Liver (tissue), 9 donors: ENCODE measurements around the gene ACOT9. TPM values are rescaled to one million over a fixed set of nuclear protein-coding genes. Genes with fewer than 3 reads are reported as not detected.

ENCODE experiments used
- DNase-seq: peaks from one replicate; pipeline ENCODE4 v3.0.0-alpha.2; 2017; ENCODE audit warnings: low spot score
- H3K27ac ChIP-seq, 2 donors: one replicate each; pipeline ENCODE4 v1.7.0; 2013; ENCODE audit warnings: inconsistent platforms in 2 of 2, low read length in 2 of 2, control low read depth in 1 of 2, low read depth in 1 of 2, mild to moderate bottlenecking in 1 of 2
- H3K27me3 ChIP-seq, 4 donors: one replicate each; pipeline versions ENCODE4 v1.6.1 to v1.7.0; 2013; ENCODE audit warnings: low read length in 3 of 4, inconsistent platforms in 1 of 4, mild to moderate bottlenecking in 1 of 4, moderate library complexity in 1 of 4; ENCODE audit not compliant: control insufficient read depth in 4 of 4, insufficient read depth in 4 of 4
- H3K36me3 ChIP-seq, 4 donors: one replicate each; pipeline versions ENCODE4 v1.6.1 to v1.7.0; 2013; ENCODE audit warnings: low read length in 3 of 4, mild to moderate bottlenecking in 3 of 4, low read depth in 1 of 4, moderate library complexity in 1 of 4; ENCODE audit not compliant: control insufficient read depth in 4 of 4, insufficient read depth in 3 of 4
- H3K4me1 ChIP-seq, 4 donors: one replicate each; pipeline versions ENCODE4 v1.6.1 to v1.7.0; 2013; ENCODE audit warnings: low read length in 3 of 4, mild to moderate bottlenecking in 3 of 4, moderate library complexity in 1 of 4; ENCODE audit not compliant: control insufficient read depth in 4 of 4, insufficient read depth in 4 of 4
- H3K4me3 ChIP-seq, 3 donors: one replicate each; pipeline versions ENCODE4 v1.6.1 to v1.7.0; 2013; ENCODE audit warnings: low read length in 3 of 3, control low read depth in 1 of 3, low read depth in 1 of 3, mild to moderate bottlenecking in 1 of 3
- H3K9ac ChIP-seq, 2 donors: one replicate each; pipeline ENCODE4 v1.7.0; 2013; ENCODE audit warnings: low read length in 2 of 2, mild to moderate bottlenecking in 2 of 2, moderate library complexity in 2 of 2, control low read depth in 1 of 2, low read depth in 1 of 2
- H3K9me3 ChIP-seq, 4 donors: one replicate each; pipeline versions ENCODE4 v1.6.1 to v1.7.0; 2013; ENCODE audit warnings: low read length in 3 of 4; ENCODE audit not compliant: control insufficient read depth in 4 of 4
- ATF3 ChIP-seq: IDR thresholded peaks from 2 replicates; pipeline ENCODE4 v1.6.1; 2016; ENCODE audit warnings: antibody characterized with exemption
- EGR1 ChIP-seq, 2 donors: IDR thresholded peaks; 2 replicates each; pipeline ENCODE4 v1.6.1; 2016 to 2018; ENCODE audit warnings: antibody characterized with exemption in 2 of 2, low read depth in 2 of 2
- FOXA1 ChIP-seq: IDR thresholded peaks from 2 replicates; pipeline ENCODE4 v1.6.1; 2016; ENCODE audit warnings: antibody characterized with exemption
- FOXA2 ChIP-seq: IDR thresholded peaks from 2 replicates; pipeline ENCODE4 v1.6.1; 2016; ENCODE audit warnings: antibody characterized with exemption
- GABPA ChIP-seq, 2 donors: IDR thresholded peaks in 1 of 2; conservative IDR thresholded peaks in 1 of 2; 2 replicates each; pipeline ENCODE4 v1.6.1; 2016; ENCODE audit warnings: antibody characterized with exemption in 2 of 2, mild to moderate bottlenecking in 1 of 2, moderate library complexity in 1 of 2
- HNF4A ChIP-seq, 2 donors: conservative IDR thresholded peaks; 2 replicates each; pipeline ENCODE4 v1.6.1; 2016; ENCODE audit warnings: antibody characterized with exemption in 2 of 2, mild to moderate bottlenecking in 2 of 2
- HNF4G ChIP-seq: IDR thresholded peaks from 2 replicates; pipeline ENCODE4 v1.6.1; 2016; ENCODE audit warnings: antibody characterized with exemption
- JUND ChIP-seq, 2 donors: IDR thresholded peaks; 2 replicates each; pipeline ENCODE4 v1.6.1; 2016; ENCODE audit warnings: antibody characterized with exemption in 2 of 2
- MAX ChIP-seq: IDR thresholded peaks from 2 replicates; pipeline ENCODE4 v1.6.1; 2016; ENCODE audit warnings: antibody characterized with exemption
- NR2F2 ChIP-seq: IDR thresholded peaks from 2 replicates; pipeline ENCODE4 v1.6.1; 2016; ENCODE audit warnings: antibody characterized with exemption
- RAD21 ChIP-seq, 2 donors: IDR thresholded peaks; 2 replicates each; pipeline ENCODE4 v1.6.1; 2016; ENCODE audit warnings: antibody characterized with exemption in 2 of 2, mild to moderate bottlenecking in 2 of 2
- REST ChIP-seq: IDR thresholded peaks from 2 replicates; pipeline ENCODE4 v1.6.1; 2016; ENCODE audit warnings: antibody characterized with exemption, mild to moderate bottlenecking
- RXRA ChIP-seq, 2 donors: IDR thresholded peaks; 2 replicates each; pipeline ENCODE4 v1.6.1; 2017 to 2018; ENCODE audit warnings: antibody characterized with exemption in 2 of 2, mild to moderate bottlenecking in 1 of 2
- TAF1 ChIP-seq: conservative IDR thresholded peaks from 2 replicates; pipeline ENCODE4 v1.6.1; 2016; ENCODE audit warnings: antibody characterized with exemption, mild to moderate bottlenecking
- YY1 ChIP-seq: IDR thresholded peaks from 2 replicates; pipeline ENCODE4 v1.6.1; 2016; ENCODE audit warnings: antibody characterized with exemption, mild to moderate bottlenecking
- WGBS: extraction: QIAGEN DNeasy Blood & Tissue Kit; methylation state at CpG from one replicate; pipeline ENCODE4 v1.1.7; 2013; 5-methylcytosine and 5-hydroxymethylcytosine counted together
- polyA plus RNA-seq, 2 donors: library from polyadenylated mRNA; stranded (reverse) in 1 of 2; unstranded in 1 of 2; fragments of 200-250 nt in 1 of 2; fragments of >200 nt in 1 of 2; fragmentation: Nextera tagmentation in 1 of 2; extraction: Ambion mirVana in 1 of 2; gene quantifications; one replicate each; pipeline versions ENCODE4 v1.2.1 to v1.2.3, GENCODE V29; 2013 to 2015
- total RNA-seq, 2 donors: library from RNA; depleted of rRNA; stranded (reverse); fragments of >200 nt; gene quantifications; one replicate each; pipeline ENCODE4 v1.2.3, GENCODE V29; 2014
- donor health status: healthy.
- donor health status: healthy.
- donor health status: healthy.
- donor health status: healthy.
- donor health status: healthy.

The ACOT9 gene
- total and polyA plus RNA-seq, 4 donors: 9.3 to 16.3 (median 11.6) TPM

- H3K9me3 ChIP-seq: no peaks in the 10 kb centered on the region
- no peaks in the 10 kb centered on the region for H3K36me3 ChIP-seq
- no peak overlapping the region for H3K4me3 ChIP-seq
- DNase-seq: no peak
- peak in 1 of 2 donors; percentile 3 for TF ChIP-seq HNF4A (conservative IDR thresholded peaks at IDR 0.05)
- TF ChIP-seq NR2F2: no peak
- no peak for TF ChIP-seq RXRA (IDR thresholded peaks at IDR 0.05)
- no peak for TF ChIP-seq TAF1
- TF ChIP-seq MAX: no peak
- TF ChIP-seq ATF3: no peak
- TF ChIP-seq FOXA1: no peak
- H3K9ac ChIP-seq: no peak overlapping the region
- H3K27me3 ChIP-seq: no peaks in the 10 kb centered on the region
- WGBS: 69% methylated on average over 16 of the region's 16 CpGs
- H3K4me1 ChIP-seq: peaks cover 0 to 20% (median 13%) of the 10 kb centered on the region in 4 donors
- H3K27ac ChIP-seq: peak overlapping the region in 1 of 2 donors; percentile 18
Observed at GRCh38 chrX:23765868-23766267, 22.8 kb upstream of the ACOT9 start.

- Histone ChIP-seq H3K4me3 (no peak overlapping the region), H3K27ac (no peak overlapping the region), H3K9me3 (no peaks in the 10 kb centered on the region), H3K27me3 (no peaks in the 10 kb centered on the region), H3K36me3 (no peaks in the 10 kb centered on the region), H3K9ac (no peak overlapping the region), H3K4me1 (peaks cover 0 to 16% (median 10%) of the 10 kb centered on the region in 4 donors)
- 96% methylated on average over 5 of the region's 5 CpGs for WGBS
- DNase-seq: no peak
- TF ChIP-seq YY1: no peak
- no peak for TF ChIP-seq FOXA2
- TF ChIP-seq HNF4G: no peak
- TF ChIP-seq TAF1: no peak
- no peak for TF ChIP-seq REST
- no peak for TF ChIP-seq GABPA (IDR thresholded peaks at IDR 0.05 in 1 of 2, conservative IDR thresholded peaks at IDR 0.05 in 1 of 2)
- TF ChIP-seq RAD21 (IDR thresholded peaks at IDR 0.05): no peak
- TF ChIP-seq JUND (IDR thresholded peaks at IDR 0.05): no peak
- TF ChIP-seq FOXA1: no peak
- TF ChIP-seq HNF4A (conservative IDR thresholded peaks at IDR 0.05): no peak
- no peak for TF ChIP-seq EGR1 (IDR thresholded peaks at IDR 0.05; ENCODE audit: low read depth in 2 of 2)
- no peak for TF ChIP-seq RXRA (IDR thresholded peaks at IDR 0.05)
- TF ChIP-seq NR2F2: no peak
- no peak for TF ChIP-seq MAX
Observed at GRCh38 chrX:23765449-23765848, 22.4 kb upstream of the ACOT9 start.
